Neural cell (in vitro differentiated cells): ENCODE measurements around the gene PPP2R2B.

Experiments
- POLR2AphosphoS5 ChIP-seq: IDR thresholded peaks from 2 replicates; pipeline ENCODE4 v1.6.1; 2012
- TAF1 ChIP-seq: IDR thresholded peaks from 2 replicates; pipeline ENCODE4 v1.6.1; 2012; ENCODE audit warnings: low read depth
- TF ChIP-seq, protein P1 (sequence below): fragments of 450-650 bp; IDR thresholded peaks from 2 replicates; pipeline ENCODE4 v1.5.1; 2014; ENCODE audit warnings: antibody characterized with exemption, mild to moderate bottlenecking, moderate library complexity; ENCODE audit not compliant: poor library complexity, severe bottlenecking

DNA sequence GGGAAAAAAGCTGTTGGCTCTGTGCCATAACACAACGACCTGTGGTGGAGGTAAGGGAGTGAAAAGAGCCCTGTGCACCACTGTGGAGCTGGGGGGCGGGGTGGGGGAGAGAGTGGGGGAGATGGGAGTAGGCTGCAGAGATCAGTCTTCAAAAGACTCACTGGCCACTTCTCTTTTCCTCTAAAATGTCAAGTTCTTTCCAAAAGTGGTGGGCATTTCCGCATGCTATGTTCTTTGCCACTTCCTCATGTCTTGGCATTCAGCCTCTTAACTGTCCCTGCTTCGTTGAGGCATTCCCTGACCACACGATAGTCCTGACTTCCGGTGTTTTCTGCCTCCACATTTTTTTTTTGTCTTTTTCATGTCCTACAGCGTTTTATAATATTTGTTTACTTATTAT lies 2.4 kb upstream of the PPP2R2B start:
- TF ChIP-seq, protein P1, sequence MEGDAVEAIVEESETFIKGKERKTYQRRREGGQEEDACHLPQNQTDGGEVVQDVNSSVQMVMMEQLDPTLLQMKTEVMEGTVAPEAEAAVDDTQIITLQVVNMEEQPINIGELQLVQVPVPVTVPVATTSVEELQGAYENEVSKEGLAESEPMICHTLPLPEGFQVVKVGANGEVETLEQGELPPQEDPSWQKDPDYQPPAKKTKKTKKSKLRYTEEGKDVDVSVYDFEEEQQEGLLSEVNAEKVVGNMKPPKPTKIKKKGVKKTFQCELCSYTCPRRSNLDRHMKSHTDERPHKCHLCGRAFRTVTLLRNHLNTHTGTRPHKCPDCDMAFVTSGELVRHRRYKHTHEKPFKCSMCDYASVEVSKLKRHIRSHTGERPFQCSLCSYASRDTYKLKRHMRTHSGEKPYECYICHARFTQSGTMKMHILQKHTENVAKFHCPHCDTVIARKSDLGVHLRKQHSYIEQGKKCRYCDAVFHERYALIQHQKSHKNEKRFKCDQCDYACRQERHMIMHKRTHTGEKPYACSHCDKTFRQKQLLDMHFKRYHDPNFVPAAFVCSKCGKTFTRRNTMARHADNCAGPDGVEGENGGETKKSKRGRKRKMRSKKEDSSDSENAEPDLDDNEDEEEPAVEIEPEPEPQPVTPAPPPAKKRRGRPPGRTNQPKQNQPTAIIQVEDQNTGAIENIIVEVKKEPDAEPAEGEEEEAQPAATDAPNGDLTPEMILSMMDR = no peak
- TF ChIP-seq POLR2AphosphoS5 (no peak), TAF1 (no peak)
